ENCODE data around the gene COL5A1. TPM values are rescaled to one million over a fixed set of nuclear protein-coding genes. Genes with fewer than 3 reads are reported as not detected.

COL5A1 gene
- total RNA-seq, 2 donors from 2014 or later: 10.9 to 21.7 TPM

- no peaks in the 10 kb centered on the region for H3K27me3 ChIP-seq
- H3K36me3 ChIP-seq: no peaks in the 10 kb centered on the region
- no peak overlapping the region for H3K4me3 ChIP-seq
- H3K4me1 ChIP-seq: no peaks in the 10 kb centered on the region
- H3K27ac ChIP-seq: no peak overlapping the region
- no peak for TF ChIP-seq CTCF (IDR thresholded peaks at IDR 0.05)
- intact Hi-C loops (cut with DNase I): no loop called here
- H3K9me3 ChIP-seq: no peaks in the 10 kb centered on the region
- H3K9ac ChIP-seq (ENCODE audit: low read depth in 2 of 2, low read length in 2 of 2): no peak overlapping the region
- DNase-seq: no peak
Observed at GRCh38 chr9:134717924-134718645, 76.5 kb downstream of the COL5A1 start.

- intact Hi-C loops (cut with DNase I): no loop called here
- no peak for DNase-seq
- H3K27me3 ChIP-seq: no peaks in the 10 kb centered on the region
- no peaks in the 10 kb centered on the region for H3K9me3 ChIP-seq
- no peaks in the 10 kb centered on the region for H3K36me3 ChIP-seq
- no peak overlapping the region for H3K4me3 ChIP-seq
- H3K9ac ChIP-seq (ENCODE audit: low read depth in 2 of 2, low read length in 2 of 2): no peak overlapping the region
- H3K27ac ChIP-seq: no peak overlapping the region
- no peaks in the 10 kb centered on the region for H3K4me1 ChIP-seq
- TF ChIP-seq CTCF (IDR thresholded peaks at IDR 0.05): no peak
Observed at GRCh38 chr9:134719331-134719730, 77.7 kb downstream of the COL5A1 start.

- intact Hi-C loops (cut with DNase I): no loop called here
Observed at GRCh38 chr9:134720136-134720753, 78.6 kb downstream of the COL5A1 start.

GRCh38 chr9:134720796-134721195, 79.2 kb downstream of the COL5A1 start:
- intact Hi-C loops (cut with DNase I): no loop called here

More at GRCh38 chr9:134720136-134720753, 78.6 kb downstream of the COL5A1 start:
- no peaks in the 10 kb centered on the region for H3K9me3 ChIP-seq
- H3K9ac ChIP-seq (ENCODE audit: low read depth in 2 of 2, low read length in 2 of 2): no peak overlapping the region
- H3K4me3 ChIP-seq: no peak overlapping the region
- TF ChIP-seq CTCF (IDR thresholded peaks at IDR 0.05): no peak
- no peaks in the 10 kb centered on the region for H3K4me1 ChIP-seq
- no peak overlapping the region for H3K27ac ChIP-seq
- no peaks in the 10 kb centered on the region for H3K36me3 ChIP-seq
- DNase-seq: no peak
- no peaks in the 10 kb centered on the region for H3K27me3 ChIP-seq

GRCh38 chr9:134721344-134721743, 79.7 kb downstream of the COL5A1 start:
- Histone ChIP-seq H3K9ac (ENCODE audit: low read depth in 2 of 2, low read length in 2 of 2) (no peak overlapping the region), H3K9me3 (no peaks in the 10 kb centered on the region), H3K27ac (no peak overlapping the region), H3K27me3 (no peaks in the 10 kb centered on the region), H3K4me1 (no peaks in the 10 kb centered on the region), H3K4me3 (no peak overlapping the region), H3K36me3 (no peaks in the 10 kb centered on the region)
- TF ChIP-seq CTCF (IDR thresholded peaks at IDR 0.05): no peak
- intact Hi-C loops (cut with DNase I): no loop called here
- DNase-seq: no peak

More at GRCh38 chr9:134720796-134721195, 79.2 kb downstream of the COL5A1 start:
- no peaks in the 10 kb centered on the region for H3K36me3 ChIP-seq
- H3K9ac ChIP-seq (ENCODE audit: low read depth in 2 of 2, low read length in 2 of 2): no peak overlapping the region
- TF ChIP-seq CTCF (IDR thresholded peaks at IDR 0.05): no peak
- no peak for DNase-seq
- H3K4me3 ChIP-seq: no peak overlapping the region
- no peaks in the 10 kb centered on the region for H3K27me3 ChIP-seq
- H3K9me3 ChIP-seq: no peaks in the 10 kb centered on the region
- no peak overlapping the region for H3K27ac ChIP-seq
- no peaks in the 10 kb centered on the region for H3K4me1 ChIP-seq

Data from colonic mucosa (tissue), 4 donors.